ENCODE data around the gene PMM2. TPM values are rescaled to one million over a fixed set of nuclear protein-coding genes. Genes with fewer than 3 reads are reported as not detected.

Gene PMM2
- total and polyA plus RNA-seq, 2 donors (not counting 1 experiment from before 2014, with no cell fraction given), result 15.8 to 47.5 TPM

DNA sequence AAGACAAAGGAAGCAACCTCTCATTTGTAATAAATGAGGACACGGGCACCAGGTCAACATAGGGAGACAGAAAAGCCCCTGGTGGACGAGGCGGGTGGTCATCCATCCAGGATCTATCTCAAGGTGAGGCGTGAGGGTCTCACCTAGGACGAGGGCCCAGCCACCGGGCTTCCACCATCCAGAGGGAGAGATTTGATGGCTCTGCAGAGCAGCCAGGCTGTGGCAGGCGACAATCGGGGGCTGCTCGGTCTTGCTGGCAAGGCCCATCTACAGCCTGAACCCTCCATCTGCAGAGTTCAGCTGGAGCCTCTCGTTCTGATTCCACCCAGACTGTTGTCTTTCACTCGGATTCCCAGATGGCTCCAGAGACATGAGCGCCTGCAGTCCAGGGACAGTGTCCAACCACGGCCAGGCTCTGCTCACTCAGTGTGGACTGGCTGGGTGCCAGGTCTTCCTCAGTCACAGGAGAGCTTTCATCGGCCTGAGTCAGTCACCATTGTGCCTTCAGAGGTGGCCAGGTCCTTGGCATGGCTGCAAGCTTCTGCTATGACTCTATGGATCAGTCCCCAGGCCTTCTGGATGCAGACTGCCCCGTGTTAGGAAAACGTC lies 90.4 kb downstream of the PMM2 start:
- H3K27ac ChIP-seq (ENCODE audit: low read length in 2 of 2), result no peak overlapping the region
- H3K4me3 Mint-ChIP-seq, result no peak overlapping the region
- H3K4me1 ChIP-seq (ENCODE audit: control insufficient read depth in 2 of 2, insufficient read depth in 2 of 2, low read length in 2 of 2), result peaks cover 18 to 41% of the 10 kb centered on the region in 2 donors
- no peak overlapping the region for H3K9ac ChIP-seq (ENCODE audit: low read length)
- peaks cover 45% of the 10 kb centered on the region for H3K4me1 Mint-ChIP-seq
- H3K9me3 ChIP-seq (ENCODE audit: control extremely low read depth in 1 of 3, control insufficient read depth in 2 of 3, insufficient read depth in 1 of 3, low read length in 2 of 3), result peaks cover 0 to 3% (median 0%) of the 10 kb centered on the region in 3 donors
- H2AFZ ChIP-seq (ENCODE audit: insufficient read depth, low read depth, low read length, poor library complexity, severe bottlenecking), result no peak overlapping the region
- CTCF ChIA-PET, result interaction anchor here (4.5 kb wide), 1 partner anchor 7 kb away, joined by 46 read pairs; the partner anchor contains the start of gene LITAFD
- peaks cover 0 to 17% of the 10 kb centered on the region in 2 experiments for H3K36me3 ChIP-seq (replicated peaks in 1 of 2; ENCODE audit: control extremely low read depth in 1 of 2, control insufficient read depth in 1 of 2, extremely low read depth in 1 of 2, insufficient read depth in 2 of 2, low read length in 1 of 2)
- H4K20me1 ChIP-seq (ENCODE audit: control insufficient read depth, insufficient read depth, low read length, poor library complexity, severe bottlenecking), result peaks cover 50% of the 10 kb centered on the region
- H3K27me3 Mint-ChIP-seq, result peaks cover 9% of the 10 kb centered on the region
- ATAC-seq (ENCODE audit: low read depth), result no peak
- intact Hi-C loops (cut with micrococcal nuclease), result no loop called here
- POLR2A ChIA-PET, result no interaction called here
- H3K79me2 ChIP-seq (ENCODE audit: control insufficient read depth, insufficient read depth, low read length), result peaks cover 3% of the 10 kb centered on the region
- DNase-seq, result no peak
- H3K27me3 ChIP-seq (replicated peaks in 1 of 4; ENCODE audit: control extremely low read depth in 1 of 4, control insufficient read depth in 3 of 4, insufficient read depth in 4 of 4, low read length in 3 of 4), result peaks cover 0 to 7% (median 3%) of the 10 kb centered on the region in 4 experiments
- TF ChIP-seq, protein P1, sequence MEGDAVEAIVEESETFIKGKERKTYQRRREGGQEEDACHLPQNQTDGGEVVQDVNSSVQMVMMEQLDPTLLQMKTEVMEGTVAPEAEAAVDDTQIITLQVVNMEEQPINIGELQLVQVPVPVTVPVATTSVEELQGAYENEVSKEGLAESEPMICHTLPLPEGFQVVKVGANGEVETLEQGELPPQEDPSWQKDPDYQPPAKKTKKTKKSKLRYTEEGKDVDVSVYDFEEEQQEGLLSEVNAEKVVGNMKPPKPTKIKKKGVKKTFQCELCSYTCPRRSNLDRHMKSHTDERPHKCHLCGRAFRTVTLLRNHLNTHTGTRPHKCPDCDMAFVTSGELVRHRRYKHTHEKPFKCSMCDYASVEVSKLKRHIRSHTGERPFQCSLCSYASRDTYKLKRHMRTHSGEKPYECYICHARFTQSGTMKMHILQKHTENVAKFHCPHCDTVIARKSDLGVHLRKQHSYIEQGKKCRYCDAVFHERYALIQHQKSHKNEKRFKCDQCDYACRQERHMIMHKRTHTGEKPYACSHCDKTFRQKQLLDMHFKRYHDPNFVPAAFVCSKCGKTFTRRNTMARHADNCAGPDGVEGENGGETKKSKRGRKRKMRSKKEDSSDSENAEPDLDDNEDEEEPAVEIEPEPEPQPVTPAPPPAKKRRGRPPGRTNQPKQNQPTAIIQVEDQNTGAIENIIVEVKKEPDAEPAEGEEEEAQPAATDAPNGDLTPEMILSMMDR (IDR thresholded peaks at IDR 0.05), result no peak
- TF ChIP-seq EZH2 (IDR thresholded peaks at IDR 0.05; ENCODE audit: borderline replicate concordance, insufficient read depth, low read depth, low read length, poor library complexity, severe bottlenecking), result no peak
- WGBS (ENCODE audit: insufficient coverage), result 91% methylated on average over 16 of the region's 16 CpGs
- no peak overlapping the region for H3K27ac Mint-ChIP-seq
- H3K4me3 ChIP-seq (ENCODE audit: control extremely low read depth in 1 of 5, extremely low read depth in 1 of 5, insufficient read depth in 1 of 5, low read depth in 2 of 5, low read length in 4 of 5), result no peak overlapping the region
- H3K4me2 ChIP-seq (replicated peaks; ENCODE audit: low read depth, low read length, poor library complexity, severe bottlenecking), result no peak overlapping the region
- peaks cover 3% of the 10 kb centered on the region for H3K9me3 Mint-ChIP-seq (ENCODE audit: insufficient read depth)

Measured in B cell (primary cell).